ENCODE results near the gene GATAD2A. TPM values are rescaled to one million over a fixed set of nuclear protein-coding genes. Genes with fewer than 3 reads are reported as not detected.

GATAD2A gene
- total and polyA plus RNA-seq, 2 of the 8 experiments (the other 6 are each of a cell fraction or from before 2014, with no cell fraction given) = 38.4 to 205 TPM

GRCh38 chr19:19475849-19476828 is 70.7 kb downstream of the GATAD2A start (continued):
- TF ChIP-seq ATF3 (IDR thresholded peaks at IDR 0.05; ENCODE audit: insufficient read depth, low read depth, low read length) = no peak
- TF ChIP-seq KDM4A (IDR thresholded peaks at IDR 0.05; ENCODE audit: low read depth, low read length, severe bottlenecking) = no peak
- TF ChIP-seq SUZ12 (IDR thresholded peaks at IDR 0.05; ENCODE audit: low read length) = no peak
- TF ChIP-seq TAF7 (optimal IDR thresholded peaks at IDR 0.05; ENCODE audit: borderline replicate concordance, low read depth, low read length) = no peak
- TF ChIP-seq CEBPB (IDR thresholded peaks at IDR 0.05; ENCODE audit: low read depth, low read length) = no peak
- no peak for TF ChIP-seq EZH2 (IDR thresholded peaks at IDR 0.05; ENCODE audit: low read depth, low read length, severe bottlenecking)
- TF ChIP-seq BACH1 (IDR thresholded peaks at IDR 0.05; ENCODE audit: low read length) = no peak
- TF ChIP-seq KDM1A (IDR thresholded peaks at IDR 0.05; ENCODE audit: borderline replicate concordance, low read length) = no peak
- no peak for TF ChIP-seq POLR2A (IDR thresholded peaks at IDR 0.05; ENCODE audit: control extremely low read depth in 1 of 2, low read depth in 2 of 2, low read length in 2 of 2)
- TF ChIP-seq TCF12 (IDR thresholded peaks at IDR 0.05; ENCODE audit: low read depth, low read length) = no peak
- TF ChIP-seq FOSL1 (IDR thresholded peaks at IDR 0.05; ENCODE audit: insufficient read depth, low read depth, low read length) = no peak
- TF ChIP-seq RBBP5 (IDR thresholded peaks at IDR 0.05; ENCODE audit: borderline replicate concordance, low read depth, low read length) = no peak
- no peak for TF ChIP-seq CREB1 (IDR thresholded peaks at IDR 0.05)

All from H1 (cell line).